ENCODE data around the gene RHOBTB1. TPM values are rescaled to one million over a fixed set of nuclear protein-coding genes. Genes with fewer than 3 reads are reported as not detected.
"Not testable (repeated sequence)": the region's sequence is repeated elsewhere in the genome, so short reads cannot be mapped to it uniquely, and the experiment has no call there.

RHOBTB1 gene, protein sequence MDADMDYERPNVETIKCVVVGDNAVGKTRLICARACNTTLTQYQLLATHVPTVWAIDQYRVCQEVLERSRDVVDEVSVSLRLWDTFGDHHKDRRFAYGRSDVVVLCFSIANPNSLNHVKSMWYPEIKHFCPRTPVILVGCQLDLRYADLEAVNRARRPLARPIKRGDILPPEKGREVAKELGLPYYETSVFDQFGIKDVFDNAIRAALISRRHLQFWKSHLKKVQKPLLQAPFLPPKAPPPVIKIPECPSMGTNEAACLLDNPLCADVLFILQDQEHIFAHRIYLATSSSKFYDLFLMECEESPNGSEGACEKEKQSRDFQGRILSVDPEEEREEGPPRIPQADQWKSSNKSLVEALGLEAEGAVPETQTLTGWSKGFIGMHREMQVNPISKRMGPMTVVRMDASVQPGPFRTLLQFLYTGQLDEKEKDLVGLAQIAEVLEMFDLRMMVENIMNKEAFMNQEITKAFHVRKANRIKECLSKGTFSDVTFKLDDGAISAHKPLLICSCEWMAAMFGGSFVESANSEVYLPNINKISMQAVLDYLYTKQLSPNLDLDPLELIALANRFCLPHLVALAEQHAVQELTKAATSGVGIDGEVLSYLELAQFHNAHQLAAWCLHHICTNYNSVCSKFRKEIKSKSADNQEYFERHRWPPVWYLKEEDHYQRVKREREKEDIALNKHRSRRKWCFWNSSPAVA
- 8.9 TPM for polyA plus RNA-seq (2012; ENCODE audit: insufficient read depth, insufficient read length)

DNA sequence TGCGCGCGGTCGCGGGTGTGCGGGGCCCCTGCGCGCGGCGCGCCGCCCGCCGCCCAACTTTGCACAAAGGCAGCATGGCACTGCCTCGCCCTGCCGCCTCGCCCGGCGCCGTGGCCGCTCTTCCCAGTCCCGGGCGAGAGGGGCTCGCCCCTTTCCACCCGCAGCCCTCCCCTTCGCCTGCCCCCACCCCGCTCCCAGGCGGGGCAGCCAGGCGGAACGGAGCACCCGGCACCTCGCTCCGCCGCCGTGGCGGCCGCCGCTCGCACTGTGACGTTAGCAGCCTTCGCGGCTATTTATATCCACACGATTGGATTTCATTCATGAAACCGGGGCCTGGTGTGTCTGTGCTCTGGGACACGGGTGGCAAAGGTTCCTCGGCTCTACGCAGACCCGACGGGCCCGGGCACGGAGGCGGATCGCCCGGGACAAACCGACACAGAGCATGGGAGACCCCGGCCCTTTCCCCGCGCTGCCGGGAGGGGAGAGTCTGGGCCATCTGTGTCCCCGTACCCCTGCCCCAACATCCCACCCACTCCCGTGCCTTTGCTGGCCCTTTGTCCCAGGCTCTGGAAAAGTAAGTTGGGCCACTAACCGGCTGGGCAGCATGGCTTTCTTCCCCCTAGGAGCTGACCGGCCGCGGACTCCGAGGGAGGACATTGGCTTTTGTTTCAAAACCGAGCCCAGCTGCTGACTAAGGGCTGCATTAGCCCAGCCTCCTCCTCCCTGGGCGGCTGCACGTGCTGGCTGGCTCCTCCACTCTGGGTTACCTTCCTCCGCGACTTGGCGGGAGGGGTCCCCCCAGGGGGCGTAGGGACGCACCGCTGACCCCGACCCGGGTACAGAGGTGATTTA, at the start of gene RHOBTB1:
Gene RHOBTB1, minus strand, starts transcription at position 128 of the 852 bp plus-strand sequence. CDS start 32,643 bp downstream, outside the sequence.
- no peak for DNase-seq (ENCODE audit: low read depth, low spot score)
- peak within 1 kb of the TSS; percentile 45 for H3K4me3 ChIP-seq (ENCODE audit: low read length)

DNA sequence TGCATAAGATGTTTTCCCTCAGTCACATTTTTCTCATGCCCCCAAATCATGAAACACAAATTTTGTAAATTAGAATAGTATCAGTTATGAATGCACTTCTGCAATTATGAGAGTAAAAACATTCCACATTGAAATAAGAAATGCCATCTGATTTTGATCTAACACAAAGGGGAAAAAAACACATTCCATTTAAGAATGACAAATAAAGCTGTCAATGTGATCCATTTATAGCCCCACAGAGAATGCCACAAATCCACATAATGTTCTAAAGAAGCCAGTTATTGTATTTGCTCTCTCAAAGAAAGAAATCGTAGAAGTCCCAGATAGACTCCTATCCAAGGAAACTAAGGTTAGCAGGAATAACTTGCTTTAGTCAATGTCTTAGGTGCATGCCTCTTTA, 48.7 kb upstream of the RHOBTB1 start:
- no peak for DNase-seq (ENCODE audit: low read depth, low spot score)
- H3K4me3 ChIP-seq (ENCODE audit: low read length) = no peak overlapping the region

DNA sequence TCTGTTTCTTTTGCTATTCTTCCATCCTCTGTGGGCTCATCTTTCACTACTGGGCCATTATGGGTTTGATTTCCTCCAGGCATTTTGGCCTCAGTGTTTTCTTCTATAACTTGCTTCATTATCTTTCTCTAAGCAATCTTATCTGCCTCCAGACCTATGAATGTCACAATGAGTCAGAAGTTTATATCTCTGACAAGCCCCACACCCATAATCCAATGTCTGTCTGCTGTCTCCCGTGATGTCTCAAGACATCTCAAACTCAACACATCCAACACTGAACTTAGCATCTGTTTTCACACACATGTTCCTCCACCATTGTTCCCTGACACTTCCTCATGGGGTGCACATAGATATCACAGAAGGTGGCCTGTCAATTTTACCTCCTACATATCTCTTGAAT, 46.7 kb upstream of the RHOBTB1 start:
- DNase-seq (ENCODE audit: low read depth, low spot score) = no peak
- no peak overlapping the region for H3K4me3 ChIP-seq (ENCODE audit: low read length)

DNA sequence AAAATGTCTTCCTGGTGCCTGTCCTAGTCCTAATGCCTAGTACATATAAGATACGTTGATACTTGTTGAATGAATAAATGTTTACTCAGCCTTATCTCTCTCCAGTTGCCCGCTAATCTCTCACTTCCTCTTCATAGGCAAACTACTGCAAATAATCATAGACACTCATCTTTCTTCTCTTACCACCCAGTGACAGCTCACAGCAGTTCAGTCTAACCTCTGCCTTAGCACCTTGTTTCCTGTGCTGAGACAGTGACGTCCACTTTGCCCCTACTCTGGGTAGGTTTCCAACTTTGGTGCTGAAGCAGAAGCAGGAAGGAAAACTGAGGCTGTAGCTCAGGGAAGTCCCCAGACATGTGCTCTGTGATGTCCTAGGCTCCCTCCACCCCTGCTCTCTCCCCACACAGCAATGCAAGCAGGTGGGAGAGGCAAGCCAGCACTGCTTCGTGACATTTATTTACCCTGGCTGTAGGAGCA, 45.5 kb upstream of the RHOBTB1 start:
- H3K4me3 ChIP-seq (ENCODE audit: low read length) = no peak overlapping the region
- DNase-seq (ENCODE audit: low read depth, low spot score) = peak; percentile 21

DNA sequence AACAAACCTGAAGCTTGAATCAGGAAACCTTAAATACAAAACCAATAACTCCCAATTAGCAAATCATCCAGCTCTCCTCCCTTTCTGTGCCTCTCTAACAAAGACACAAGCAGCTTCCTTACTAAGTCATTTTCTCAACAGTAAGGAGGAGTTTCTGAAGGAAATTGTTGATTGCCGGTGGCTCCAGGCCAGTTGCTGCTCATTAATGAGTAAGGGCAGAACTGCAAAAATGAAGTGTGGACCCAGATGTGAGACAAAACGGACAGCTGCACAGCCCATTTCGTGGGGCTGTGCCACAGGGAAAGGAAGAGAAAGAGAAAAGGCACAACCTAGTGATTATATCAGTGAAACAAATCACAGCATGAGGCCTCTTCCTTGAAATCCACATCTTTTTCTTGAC, 42.8 kb upstream of the RHOBTB1 start:
- no peak for DNase-seq (ENCODE audit: low read depth, low spot score)
- no peak overlapping the region for H3K4me3 ChIP-seq (ENCODE audit: low read length)

DNA sequence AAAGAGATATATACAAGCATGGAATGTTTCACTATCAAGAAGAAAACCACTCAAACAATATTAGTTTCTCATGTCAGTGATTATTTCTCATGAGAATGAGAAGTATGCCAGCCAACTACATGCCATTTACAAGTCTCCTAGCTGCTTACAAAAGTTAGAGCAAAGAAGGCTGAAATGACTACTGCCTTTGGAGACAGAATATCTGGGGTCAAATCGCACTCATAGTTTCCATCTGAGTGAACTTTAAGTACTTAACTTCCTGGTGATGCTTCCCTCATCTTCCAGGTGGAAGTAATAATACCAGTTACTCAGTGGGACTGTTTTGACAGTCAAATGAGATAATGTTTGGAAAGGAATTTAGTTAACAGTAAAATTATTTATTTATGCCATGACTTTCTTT, 42.0 kb upstream of the RHOBTB1 start:
- no peak for DNase-seq (ENCODE audit: low read depth, low spot score)
- no peak overlapping the region for H3K4me3 ChIP-seq (ENCODE audit: low read length)

DNA sequence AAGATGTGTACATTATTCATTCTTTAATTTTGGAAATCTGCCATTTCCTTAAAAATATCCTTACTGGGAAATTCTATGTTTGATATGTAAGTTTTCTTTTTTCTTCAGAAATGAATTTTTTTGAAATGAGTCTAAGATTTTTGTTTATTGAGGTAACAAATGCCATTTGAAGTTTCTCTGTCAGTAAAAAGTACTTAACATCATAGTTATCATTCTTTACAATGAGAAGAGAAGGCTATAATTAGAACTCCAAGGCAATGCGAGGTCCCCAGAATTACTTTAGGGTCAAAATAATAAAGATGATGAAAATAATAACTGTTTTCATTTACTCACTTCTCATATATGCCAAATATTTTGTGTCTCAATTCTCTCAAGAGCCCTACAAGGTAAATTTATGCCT, 37.0 kb upstream of the RHOBTB1 start:
- DNase-seq (ENCODE audit: low read depth, low spot score) = no peak
- H3K4me3 ChIP-seq (ENCODE audit: low read length) = no peak overlapping the region

DNA sequence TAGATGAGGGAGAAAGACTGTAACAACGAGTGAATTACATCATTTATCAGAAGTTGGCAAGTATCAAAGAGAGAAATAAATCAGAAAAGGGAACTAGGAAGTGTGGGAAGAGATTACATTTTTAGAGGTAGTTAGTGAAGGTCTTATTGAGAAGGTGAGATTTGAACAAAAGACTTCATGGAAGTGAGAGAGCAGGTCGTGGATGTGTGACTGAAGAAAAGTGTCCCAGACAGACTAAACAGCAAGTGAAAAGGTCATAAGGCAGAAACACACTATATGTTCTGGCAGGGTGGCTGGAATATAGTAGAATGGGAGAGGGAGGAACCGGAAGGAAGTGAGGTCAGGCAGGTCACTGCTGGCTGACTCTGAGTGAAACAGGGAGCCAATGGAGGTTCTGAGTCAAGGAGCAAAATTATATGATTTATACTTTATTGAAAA, 35.7 kb upstream of the RHOBTB1 start:
- no peak for DNase-seq (ENCODE audit: low read depth, low spot score)
- H3K4me3 ChIP-seq (ENCODE audit: low read length) = no peak overlapping the region

DNA sequence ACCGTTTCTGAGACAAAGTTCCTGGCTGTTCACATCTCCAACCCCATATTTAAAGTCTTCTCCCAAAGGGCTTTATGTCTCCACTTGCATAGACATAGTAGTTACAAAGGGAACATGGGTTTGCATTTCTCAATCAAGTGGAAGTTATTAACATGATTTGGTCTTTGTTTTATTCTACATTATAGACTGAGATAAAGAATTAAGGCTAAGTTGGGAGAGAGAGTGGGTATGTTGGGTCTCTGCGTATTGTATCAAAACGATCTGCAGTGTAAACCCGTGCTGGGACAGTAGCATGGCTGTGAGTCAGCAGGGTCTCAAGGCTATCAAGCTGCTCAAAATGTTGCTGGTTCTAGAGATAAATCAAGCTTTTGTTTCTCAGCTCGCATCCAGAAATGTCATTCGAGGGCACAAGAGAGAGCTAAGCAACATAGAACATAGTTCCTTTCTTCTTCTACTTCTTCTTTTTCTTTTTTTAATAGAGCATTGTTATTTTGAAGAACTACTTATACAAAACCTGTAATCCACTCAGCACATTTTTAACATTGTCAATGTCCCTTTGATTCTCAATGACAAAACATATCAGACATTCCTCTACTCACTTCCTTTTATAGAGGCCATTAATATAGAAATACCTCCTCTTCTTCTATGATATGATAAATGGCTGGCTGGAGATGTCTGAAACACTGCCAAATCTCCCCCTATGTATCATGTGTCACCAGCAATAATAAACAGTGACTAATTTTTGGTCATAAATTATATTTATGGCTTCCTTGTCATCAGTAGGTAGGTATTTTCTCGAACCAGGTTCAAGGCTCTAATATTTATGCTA, 34.5 kb upstream of the RHOBTB1 start:
- no peak overlapping the region for H3K4me3 ChIP-seq (ENCODE audit: low read length)
- no peak for DNase-seq (ENCODE audit: low read depth, low spot score)

DNA sequence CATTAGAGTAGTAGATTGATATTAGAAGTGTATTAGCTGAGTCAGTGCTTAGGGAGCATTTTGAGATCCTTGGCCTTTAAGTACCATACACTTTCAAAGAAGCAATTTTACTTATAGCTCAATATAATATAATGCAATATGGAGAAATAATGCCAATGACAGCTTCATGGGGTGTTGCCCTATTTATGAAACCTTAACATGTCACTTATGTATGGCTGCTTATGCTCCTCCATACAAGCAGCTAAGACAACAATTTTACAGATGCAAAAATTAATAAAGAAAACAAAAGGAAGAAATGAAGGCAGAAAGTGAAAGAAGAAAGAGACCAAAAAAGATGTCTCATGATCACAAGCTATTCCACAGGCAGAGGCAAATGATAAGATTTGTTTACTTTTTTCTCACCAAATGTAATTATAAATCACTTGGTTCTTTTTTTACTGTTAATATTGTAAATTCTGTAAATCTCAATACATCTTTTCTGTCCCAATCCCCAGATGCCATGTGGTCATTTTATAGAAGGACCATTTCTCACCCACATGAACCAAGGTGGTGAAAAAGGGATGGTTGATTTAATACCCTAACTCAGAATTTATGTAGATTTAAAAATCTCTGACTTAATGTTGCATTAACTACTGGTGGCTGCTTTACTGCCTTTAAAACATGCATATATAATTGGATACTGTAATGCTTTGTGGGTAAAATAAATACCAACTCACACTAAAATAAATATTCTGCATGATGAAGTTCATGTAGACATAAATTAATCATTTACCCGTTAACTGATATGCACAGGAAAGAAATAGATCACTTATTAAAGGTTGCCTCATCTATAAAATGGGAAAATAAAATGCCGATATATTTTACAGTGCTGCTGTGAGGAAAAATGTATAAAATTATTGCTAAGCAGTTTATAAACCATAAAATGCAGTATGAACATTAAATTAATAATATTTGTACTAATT, 33.5 kb upstream of the RHOBTB1 start:
- H3K4me3 ChIP-seq (ENCODE audit: low read length) = no peak overlapping the region

DNA sequence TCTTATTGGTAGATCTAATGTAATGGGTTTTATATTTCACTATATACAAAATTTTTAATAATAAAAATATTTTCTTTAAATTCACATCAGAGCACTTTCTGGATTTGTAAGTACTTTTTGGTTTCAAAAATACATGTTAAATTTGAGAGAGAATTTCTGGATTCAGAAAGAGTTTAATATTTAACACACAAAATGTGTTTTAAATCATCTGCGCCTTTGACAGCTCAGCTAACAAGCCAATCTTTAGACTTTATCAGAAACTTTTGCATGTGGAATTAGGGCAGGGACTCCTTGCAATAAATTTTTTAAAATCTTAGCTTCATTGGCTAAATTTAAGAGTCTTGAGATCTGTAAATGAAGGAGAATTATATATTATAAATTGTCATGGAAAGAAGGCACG, 32.7 kb upstream of the RHOBTB1 start:
- no peak overlapping the region for H3K4me3 ChIP-seq (ENCODE audit: low read length)
- DNase-seq (ENCODE audit: low read depth, low spot score) = no peak

More for the DNA sequence above, 33.5 kb upstream of the RHOBTB1 start:
- DNase-seq (ENCODE audit: low read depth, low spot score) = no peak

DNA sequence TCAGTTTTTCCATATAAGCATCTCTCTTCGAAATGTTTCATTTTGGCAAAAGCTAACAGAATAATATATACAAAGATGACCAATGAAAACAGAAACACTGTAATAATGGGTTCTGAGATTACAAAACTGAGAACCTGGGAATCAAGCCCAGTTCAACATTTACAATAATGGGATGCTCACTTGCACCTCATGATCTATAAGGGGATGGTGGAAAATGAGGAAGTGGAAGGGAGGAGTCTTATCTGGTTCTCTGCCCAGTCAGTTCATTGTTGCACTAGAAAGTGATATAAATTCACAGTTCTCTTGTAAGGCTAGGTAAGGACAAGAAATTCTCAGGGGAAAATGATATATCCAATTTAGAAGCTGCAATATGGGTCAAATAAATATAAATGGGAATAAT, 31.7 kb upstream of the RHOBTB1 start:
- H3K4me3 ChIP-seq (ENCODE audit: low read length) = no peak overlapping the region
- DNase-seq (ENCODE audit: low read depth, low spot score) = no peak

DNA sequence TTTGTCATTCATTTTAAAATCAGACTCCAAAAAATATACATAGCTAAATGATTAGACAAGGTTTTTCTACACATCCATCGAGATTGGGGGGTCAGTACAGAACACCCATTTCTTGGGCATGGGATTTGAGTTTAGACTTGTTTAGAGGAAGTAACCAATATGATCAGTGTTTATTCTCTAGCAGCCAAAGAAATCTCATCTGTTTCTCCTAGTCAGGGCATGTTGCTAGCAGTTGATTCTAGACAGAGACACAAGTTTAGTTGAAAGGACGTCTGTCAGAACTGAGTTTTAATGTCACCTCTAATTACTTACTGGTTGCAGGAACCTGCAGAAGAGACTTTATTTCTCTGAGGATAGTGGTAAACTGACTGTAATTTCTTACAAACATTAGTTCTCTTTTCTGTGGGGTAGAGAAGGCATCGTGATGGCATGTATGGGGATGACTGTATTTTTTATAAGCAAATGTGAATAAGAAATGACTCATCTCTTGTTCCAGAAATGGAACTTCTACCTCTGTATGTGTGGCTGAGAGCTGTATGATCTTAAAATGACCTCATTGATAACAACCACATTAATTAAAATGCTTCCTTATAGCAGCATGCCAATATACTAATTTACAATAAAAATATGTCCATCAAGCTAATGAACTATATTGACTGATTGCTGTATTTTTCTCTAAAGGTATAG, 30.6 kb upstream of the RHOBTB1 start:
- H3K4me3 ChIP-seq (ENCODE audit: low read length) = no peak overlapping the region
- DNase-seq (ENCODE audit: low read depth, low spot score) = no peak

DNA sequence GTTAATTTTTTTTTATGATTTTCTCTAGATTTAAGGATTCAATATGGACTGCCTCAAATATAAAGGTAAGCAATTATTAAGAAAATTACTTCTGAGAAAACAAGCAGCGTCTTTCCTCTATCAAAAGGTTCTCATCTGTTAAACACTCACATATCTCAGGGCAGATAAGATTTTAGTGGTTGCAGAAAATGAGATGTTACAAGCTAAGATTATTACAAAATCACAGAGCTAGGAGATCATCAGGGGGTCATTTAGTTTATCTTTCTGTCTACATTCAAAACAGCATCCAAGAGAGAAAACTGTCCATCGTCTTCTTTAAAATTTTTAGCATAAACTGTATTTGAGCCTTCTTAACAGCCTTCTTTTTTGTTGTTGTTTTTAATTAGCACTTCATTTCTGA, 29.1 kb upstream of the RHOBTB1 start:
- DNase-seq (ENCODE audit: low read depth, low spot score) = no peak

DNA sequence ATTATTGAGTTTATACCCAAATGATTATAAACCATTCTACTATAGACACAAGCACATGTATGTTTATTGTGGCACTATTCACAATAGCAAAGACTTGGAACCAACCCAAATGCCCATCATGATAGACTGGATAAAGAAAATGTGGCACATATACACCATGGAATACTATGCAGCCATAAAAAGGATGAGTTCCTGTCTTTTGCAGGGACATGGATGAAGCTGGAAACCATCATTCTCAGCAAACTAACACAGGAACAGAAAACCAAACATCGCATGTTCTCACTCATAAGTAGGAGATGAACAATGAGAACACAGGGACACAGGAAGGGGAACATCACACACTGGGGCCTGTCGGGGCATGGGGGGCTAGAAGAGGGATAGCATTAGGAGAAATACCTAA, 28.2 kb upstream of the RHOBTB1 start:
- H3K4me3 ChIP-seq (ENCODE audit: low read length); DNase-seq (ENCODE audit: low read depth, low spot score): not testable (repeated sequence)

More for the DNA sequence above, 29.1 kb upstream of the RHOBTB1 start:
- H3K4me3 ChIP-seq (ENCODE audit: low read length) = no peak overlapping the region

DNA sequence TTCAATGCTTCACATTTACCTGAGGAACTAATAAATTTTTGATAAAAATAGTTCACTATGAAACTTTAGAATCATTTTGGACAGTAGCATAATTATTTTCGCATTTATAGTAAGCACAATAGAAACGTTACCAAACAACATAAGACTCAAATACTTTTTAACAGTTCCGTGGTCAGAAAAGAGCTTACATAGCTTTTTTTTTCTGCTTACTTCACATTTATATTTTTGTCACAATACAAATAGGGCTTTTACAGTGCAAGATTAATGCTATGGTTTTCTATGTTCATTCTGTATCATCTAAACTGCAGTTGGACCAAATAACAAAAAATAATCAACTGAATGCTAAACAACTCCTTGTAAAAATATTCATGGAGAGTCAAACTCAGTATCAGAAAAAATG, 26.5 kb upstream of the RHOBTB1 start:
- no peak for DNase-seq (ENCODE audit: low read depth, low spot score)
- no peak overlapping the region for H3K4me3 ChIP-seq (ENCODE audit: low read length)

DNA sequence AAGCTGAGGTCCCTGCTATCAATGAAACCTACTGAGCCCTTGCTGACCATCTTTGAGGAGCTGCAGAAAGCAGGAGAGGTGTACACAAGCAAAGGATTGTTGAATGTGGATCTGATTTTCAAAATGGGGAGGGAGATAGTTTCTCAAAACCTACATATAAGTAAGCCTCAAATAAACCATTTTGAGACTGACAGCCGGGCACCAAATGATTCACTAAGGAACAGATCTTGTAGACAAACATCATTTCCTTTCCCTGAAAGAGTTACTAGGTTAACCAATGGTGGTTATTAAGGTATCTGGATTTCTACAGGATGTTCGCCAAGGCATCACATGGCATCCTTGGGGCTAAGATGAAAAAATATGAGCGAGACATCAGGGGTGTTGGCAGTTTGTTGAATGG, 24.5 kb upstream of the RHOBTB1 start:
- no peak overlapping the region for H3K4me3 ChIP-seq (ENCODE audit: low read length)
- no peak for DNase-seq (ENCODE audit: low read depth, low spot score)
